ENCODE results near the gene KLHL29. TPM values are rescaled to one million over a fixed set of nuclear protein-coding genes. Genes with fewer than 3 reads are reported as not detected.

KLHL29 gene
- total RNA-seq, 1 experiment from 2014 or later, result 16.7 TPM

GRCh38 chr2:23507267-23508065 lies 122.5 kb downstream of the KLHL29 start:
- TF ChIP-seq SRF (IDR thresholded peaks at IDR 0.05; ENCODE audit: low read depth), result no peak
- TF ChIP-seq CEBPB (IDR thresholded peaks at IDR 0.05; ENCODE audit: low read depth), result no peak
- no peak for TF ChIP-seq CBX3 (IDR thresholded peaks at IDR 0.05; ENCODE audit: low read depth)
- no peak for TF ChIP-seq EZH2phosphoT487 (IDR thresholded peaks at IDR 0.05; ENCODE audit: borderline replicate concordance)
- TF ChIP-seq, protein P1, sequence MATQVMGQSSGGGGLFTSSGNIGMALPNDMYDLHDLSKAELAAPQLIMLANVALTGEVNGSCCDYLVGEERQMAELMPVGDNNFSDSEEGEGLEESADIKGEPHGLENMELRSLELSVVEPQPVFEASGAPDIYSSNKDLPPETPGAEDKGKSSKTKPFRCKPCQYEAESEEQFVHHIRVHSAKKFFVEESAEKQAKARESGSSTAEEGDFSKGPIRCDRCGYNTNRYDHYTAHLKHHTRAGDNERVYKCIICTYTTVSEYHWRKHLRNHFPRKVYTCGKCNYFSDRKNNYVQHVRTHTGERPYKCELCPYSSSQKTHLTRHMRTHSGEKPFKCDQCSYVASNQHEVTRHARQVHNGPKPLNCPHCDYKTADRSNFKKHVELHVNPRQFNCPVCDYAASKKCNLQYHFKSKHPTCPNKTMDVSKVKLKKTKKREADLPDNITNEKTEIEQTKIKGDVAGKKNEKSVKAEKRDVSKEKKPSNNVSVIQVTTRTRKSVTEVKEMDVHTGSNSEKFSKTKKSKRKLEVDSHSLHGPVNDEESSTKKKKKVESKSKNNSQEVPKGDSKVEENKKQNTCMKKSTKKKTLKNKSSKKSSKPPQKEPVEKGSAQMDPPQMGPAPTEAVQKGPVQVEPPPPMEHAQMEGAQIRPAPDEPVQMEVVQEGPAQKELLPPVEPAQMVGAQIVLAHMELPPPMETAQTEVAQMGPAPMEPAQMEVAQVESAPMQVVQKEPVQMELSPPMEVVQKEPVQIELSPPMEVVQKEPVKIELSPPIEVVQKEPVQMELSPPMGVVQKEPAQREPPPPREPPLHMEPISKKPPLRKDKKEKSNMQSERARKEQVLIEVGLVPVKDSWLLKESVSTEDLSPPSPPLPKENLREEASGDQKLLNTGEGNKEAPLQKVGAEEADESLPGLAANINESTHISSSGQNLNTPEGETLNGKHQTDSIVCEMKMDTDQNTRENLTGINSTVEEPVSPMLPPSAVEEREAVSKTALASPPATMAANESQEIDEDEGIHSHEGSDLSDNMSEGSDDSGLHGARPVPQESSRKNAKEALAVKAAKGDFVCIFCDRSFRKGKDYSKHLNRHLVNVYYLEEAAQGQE (IDR thresholded peaks at IDR 0.05; ENCODE audit: low read depth), result no peak
- TF ChIP-seq YY1 (IDR thresholded peaks at IDR 0.05; ENCODE audit: extremely low read depth, insufficient replicate concordance, low read depth, low read length), result no peak
- no peak for TF ChIP-seq CTCF (IDR thresholded peaks at IDR 0.05 in 2 of 3, conservative IDR thresholded peaks at IDR 0.05 in 1 of 3; ENCODE audit: borderline replicate concordance in 1 of 3, insufficient read depth in 1 of 3, low read depth in 2 of 3, low read length in 2 of 3)
- no peak for TF ChIP-seq SP1 (IDR thresholded peaks at IDR 0.05; ENCODE audit: low read depth)
- TF ChIP-seq FOSL1 (IDR thresholded peaks at IDR 0.05; ENCODE audit: low read depth), result no peak
- no peak for TF ChIP-seq JUND (IDR thresholded peaks at IDR 0.05)
- TF ChIP-seq SIN3A (IDR thresholded peaks at IDR 0.05; ENCODE audit: low read depth), result no peak
- TF ChIP-seq POLR2A (IDR thresholded peaks at IDR 0.05; ENCODE audit: borderline replicate concordance, extremely low read depth, insufficient read depth, insufficient read length), result no peak
- TF ChIP-seq ATF3 (IDR thresholded peaks at IDR 0.05), result no peak
- no peak for TF ChIP-seq MAX (IDR thresholded peaks at IDR 0.05)
- no peak for TF ChIP-seq EZH2 (IDR thresholded peaks at IDR 0.05)
- TF ChIP-seq, protein P2, sequence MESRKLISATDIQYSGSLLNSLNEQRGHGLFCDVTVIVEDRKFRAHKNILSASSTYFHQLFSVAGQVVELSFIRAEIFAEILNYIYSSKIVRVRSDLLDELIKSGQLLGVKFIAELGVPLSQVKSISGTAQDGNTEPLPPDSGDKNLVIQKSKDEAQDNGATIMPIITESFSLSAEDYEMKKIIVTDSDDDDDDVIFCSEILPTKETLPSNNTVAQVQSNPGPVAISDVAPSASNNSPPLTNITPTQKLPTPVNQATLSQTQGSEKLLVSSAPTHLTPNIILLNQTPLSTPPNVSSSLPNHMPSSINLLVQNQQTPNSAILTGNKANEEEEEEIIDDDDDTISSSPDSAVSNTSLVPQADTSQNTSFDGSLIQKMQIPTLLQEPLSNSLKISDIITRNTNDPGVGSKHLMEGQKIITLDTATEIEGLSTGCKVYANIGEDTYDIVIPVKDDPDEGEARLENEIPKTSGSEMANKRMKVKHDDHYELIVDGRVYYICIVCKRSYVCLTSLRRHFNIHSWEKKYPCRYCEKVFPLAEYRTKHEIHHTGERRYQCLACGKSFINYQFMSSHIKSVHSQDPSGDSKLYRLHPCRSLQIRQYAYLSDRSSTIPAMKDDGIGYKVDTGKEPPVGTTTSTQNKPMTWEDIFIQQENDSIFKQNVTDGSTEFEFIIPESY (IDR thresholded peaks at IDR 0.05; ENCODE audit: extremely low read depth, insufficient replicate concordance, low read length), result no peak
- TF ChIP-seq EGR1 (IDR thresholded peaks at IDR 0.05; ENCODE audit: low read depth), result no peak
- no peak for ATAC-seq
- no peak overlapping the region for H3K27ac ChIP-seq (ENCODE audit: low read depth, low read length)
- BruUV-seq (replicated peaks), result no TSS peak
- no peak for DNase-seq (ENCODE audit: low read depth, low spot score)
- H3K79me2 ChIP-seq (ENCODE audit: insufficient read depth, low read length), result no peaks in the 10 kb centered on the region
- CTCF ChIA-PET, result no interaction called here
- H2AFZ ChIP-seq (ENCODE audit: low read depth, low read length, poor library complexity, severe bottlenecking), result no peak overlapping the region
- no peak overlapping the region for H3K9ac ChIP-seq (ENCODE audit: low read length)
- H3K4me2 ChIP-seq (ENCODE audit: low read length), result no peak overlapping the region
- no peaks in the 10 kb centered on the region for H3K9me3 ChIP-seq (ENCODE audit: control insufficient read depth in 1 of 2, insufficient read depth in 1 of 2, low read depth in 1 of 2, low read length in 2 of 2)
- RAD21 ChIA-PET (ENCODE audit: low non-redundant PET in 1 of 2, low total read pairs in 2 of 2, uncharacterized antibody in 2 of 2, unreplicated experiment in 2 of 2), result no interaction called here
- no peaks in the 10 kb centered on the region for H3K4me1 ChIP-seq (ENCODE audit: control insufficient read depth in 1 of 2, insufficient read depth in 2 of 2, low read length in 2 of 2)
- H3K4me3 ChIP-seq (replicated peaks in 1 of 2; ENCODE audit: low read depth in 1 of 2, low read length in 2 of 2), result no peak overlapping the region
- H3K36me3 ChIP-seq (ENCODE audit: control insufficient read depth in 1 of 2, insufficient read depth in 2 of 2, low read length in 2 of 2), result no peaks in the 10 kb centered on the region
- no peaks in the 10 kb centered on the region for H4K20me1 ChIP-seq (ENCODE audit: insufficient read depth)
- H3K9me2 ChIP-seq (ENCODE audit: insufficient read depth), result no peaks in the 10 kb centered on the region
- no peaks in the 10 kb centered on the region for H3K27me3 ChIP-seq (ENCODE audit: insufficient read depth, low read length)
- POLR2A ChIA-PET, result no interaction called here
- intact Hi-C loops (cut with micrococcal nuclease), result no loop called here
